ENCODE results near the gene CAMTA2. TPM values are rescaled to one million over a fixed set of nuclear protein-coding genes. Genes with fewer than 3 reads are reported as not detected.

Gene CAMTA2
- total and polyA plus RNA-seq, 4 donors: 7.8 to 17.6 (median 12.0) TPM

- TF ChIP-seq SP1 (IDR thresholded peaks at IDR 0.05) (no peak), MAX (IDR thresholded peaks at IDR 0.05) (no peak), REST (IDR thresholded peaks at IDR 0.05) (no peak), HNF4A (conservative IDR thresholded peaks at IDR 0.05) (no peak), JUND (IDR thresholded peaks at IDR 0.05) (no peak), YY1 (IDR thresholded peaks at IDR 0.05) (no peak), RAD21 (IDR thresholded peaks at IDR 0.05) (no peak), FOXA2 (IDR thresholded peaks at IDR 0.05) (no peak), ZBTB33 (IDR thresholded peaks at IDR 0.05) (no peak), CTCF (IDR thresholded peaks at IDR 0.05; ENCODE audit: low read depth, low read length, missing input control) (no peak)
These were observed 46.2 kb downstream of the CAMTA2 start for GRCh38 chr17:4941319-4941610.

GRCh38 chr17:4940555-4941318 lies 46.7 kb downstream of the CAMTA2 start:
- Histone ChIP-seq H3K9me3 (ENCODE audit: control insufficient read depth in 4 of 4, low read length in 3 of 4) (no peaks in the 10 kb centered on the region), H3K27ac (ENCODE audit: low read depth in 1 of 2, low read length in 2 of 2) (peak overlapping the region; percentile 89 to 90), H3K4me3 (ENCODE audit: low read depth in 1 of 3, low read length in 3 of 3) (peak overlapping the region; percentile 79 to 89 (median 83)), H3K9ac (ENCODE audit: low read depth in 1 of 2, low read length in 2 of 2) (peak overlapping the region; percentile 80 to 93), H3K27me3 (ENCODE audit: control insufficient read depth in 4 of 4, insufficient read depth in 4 of 4, low read length in 3 of 4) (no peaks in the 10 kb centered on the region), H3K36me3 (ENCODE audit: control insufficient read depth in 4 of 4, insufficient read depth in 3 of 4, low read depth in 1 of 4, low read length in 3 of 4) (peaks cover 4 to 31% (median 20%) of the 10 kb centered on the region in 4 donors), H3K4me1 (ENCODE audit: control insufficient read depth in 4 of 4, insufficient read depth in 4 of 4, low read length in 3 of 4) (peaks cover 8 to 54% (median 40%) of the 10 kb centered on the region in 4 donors)
- DNase-seq (ENCODE audit: low spot score): peak; percentile 51
- TF ChIP-seq REST (IDR thresholded peaks at IDR 0.05) (no peak), ATF3 (IDR thresholded peaks at IDR 0.05) (no peak), EGR1 (IDR thresholded peaks at IDR 0.05; ENCODE audit: low read depth in 2 of 2) (peak in 1 of 2 donors; percentile 7), HNF4A (conservative IDR thresholded peaks at IDR 0.05) (no peak), HNF4G (IDR thresholded peaks at IDR 0.05) (no peak), GABPA (IDR thresholded peaks at IDR 0.05 in 1 of 2, conservative IDR thresholded peaks at IDR 0.05 in 1 of 2) (no peak), YY1 (IDR thresholded peaks at IDR 0.05) (no peak), SP1 (IDR thresholded peaks at IDR 0.05) (no peak)
- WGBS: under 1% methylated on average over 29 of the region's 29 CpGs

More at GRCh38 chr17:4941319-4941610, 46.2 kb downstream of the CAMTA2 start:
- Histone ChIP-seq H3K9me3 (ENCODE audit: control insufficient read depth in 4 of 4, low read length in 3 of 4) (no peaks in the 10 kb centered on the region), H3K9ac (ENCODE audit: low read depth in 1 of 2, low read length in 2 of 2) (peak overlapping the region; percentile 80 to 93), H3K27me3 (ENCODE audit: control insufficient read depth in 4 of 4, insufficient read depth in 4 of 4, low read length in 3 of 4) (no peaks in the 10 kb centered on the region), H3K36me3 (ENCODE audit: control insufficient read depth in 4 of 4, insufficient read depth in 3 of 4, low read depth in 1 of 4, low read length in 3 of 4) (peaks cover 6 to 31% (median 19%) of the 10 kb centered on the region in 4 donors), H3K27ac (ENCODE audit: low read depth in 1 of 2, low read length in 2 of 2) (peak overlapping the region in 1 of 2 donors; percentile 90), H3K4me3 (ENCODE audit: low read depth in 1 of 3, low read length in 3 of 3) (peak overlapping the region; percentile 79 to 89 (median 83)), H3K4me1 (ENCODE audit: control insufficient read depth in 4 of 4, insufficient read depth in 4 of 4, low read length in 3 of 4) (peaks cover 9 to 60% (median 45%) of the 10 kb centered on the region in 4 donors)
- WGBS: 32% methylated on average over 4 of the region's 4 CpGs
- no peak for DNase-seq (ENCODE audit: low spot score)

Data from liver (tissue), 9 donors.